NK-92 treated with Interleukin-12 subunit alpha and Interleukin-12 subunit beta, amount 100 ng/mL, for 24 hours (cell line): ENCODE results near the gene TSPEAR.
"Not testable (repeated sequence)": the region's sequence is repeated elsewhere in the genome, so short reads cannot be mapped to it uniquely, and the experiment has no call there.

ENCODE experiments used
- DNase-seq: peaks from one replicate; lab custom pipeline; 2025; lab: John Stamatoyannopoulos, UW

The TSPEAR gene

DNA sequence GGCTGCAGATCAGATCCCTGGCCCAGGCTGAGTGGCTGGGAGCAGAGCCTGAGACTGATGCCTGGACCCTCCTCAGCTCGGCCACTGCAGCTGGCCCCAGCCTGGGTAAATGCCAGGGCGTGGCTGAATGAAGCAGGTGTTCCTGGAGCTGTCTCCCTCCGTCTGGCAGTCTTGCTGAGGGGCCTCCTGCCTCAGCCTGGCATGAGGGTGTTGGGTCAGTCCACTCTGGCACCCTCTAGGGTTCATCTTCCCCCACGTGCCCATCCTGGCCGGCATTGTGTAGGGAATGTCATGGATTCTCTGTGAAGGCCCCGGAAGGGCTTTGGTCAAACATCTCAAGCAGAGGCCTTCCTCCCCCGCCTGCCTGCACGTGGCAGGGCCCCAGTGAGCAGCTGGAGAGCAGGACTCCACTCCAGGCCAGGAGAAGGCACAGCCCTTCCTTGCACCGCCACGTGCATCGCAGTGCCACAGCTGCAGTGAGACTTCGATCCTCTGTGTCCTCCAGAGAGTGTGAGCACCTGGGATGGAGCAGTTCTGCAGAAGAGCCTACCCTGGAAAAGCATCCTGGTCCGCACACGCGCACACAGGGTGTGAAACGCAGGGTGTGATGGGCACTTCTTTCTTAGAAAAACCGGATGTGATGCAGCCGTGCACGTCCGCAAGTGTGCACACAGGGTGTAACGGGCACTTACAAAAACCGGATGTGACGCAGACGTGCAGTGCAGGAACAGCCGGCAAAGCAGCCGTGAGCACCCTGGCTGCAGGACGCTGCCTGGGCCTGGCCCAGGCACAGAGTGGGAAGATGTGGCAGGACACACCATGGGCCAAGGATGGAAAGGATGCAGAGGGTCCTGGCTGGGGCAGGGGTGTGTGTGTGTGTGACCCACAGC is 142.5 kb downstream of the TSPEAR start:
- no peak for DNase-seq

GRCh38 chr21:44568261-44568660 is 143.1 kb downstream of the TSPEAR start:
- no peak for DNase-seq

- DNase-seq: no peak
Observed at GRCh38 chr21:44567481-44568171, 143.7 kb downstream of the TSPEAR start.

DNA sequence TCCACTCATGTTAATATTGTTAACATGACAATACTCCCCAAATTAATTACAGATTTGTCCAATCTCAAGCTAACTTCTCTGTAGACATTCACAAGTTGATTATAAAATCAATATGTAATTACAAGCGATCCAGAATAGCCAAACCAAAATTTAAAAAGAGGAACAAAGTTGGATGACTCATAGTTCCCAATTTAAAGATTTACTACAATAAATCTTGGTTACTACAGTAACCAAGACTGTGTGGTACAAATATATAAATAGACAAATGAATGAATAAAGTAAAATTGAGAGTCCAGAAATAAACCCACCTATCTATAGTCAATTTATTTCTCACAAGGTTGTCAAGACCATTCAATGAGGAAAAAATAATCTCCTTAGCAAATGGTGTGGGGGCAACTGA is 145.0 kb downstream of the TSPEAR start:
- no peak for DNase-seq

- no peak for DNase-seq
Observed at GRCh38 chr21:44564886-44565598, 146.3 kb downstream of the TSPEAR start.

DNA sequence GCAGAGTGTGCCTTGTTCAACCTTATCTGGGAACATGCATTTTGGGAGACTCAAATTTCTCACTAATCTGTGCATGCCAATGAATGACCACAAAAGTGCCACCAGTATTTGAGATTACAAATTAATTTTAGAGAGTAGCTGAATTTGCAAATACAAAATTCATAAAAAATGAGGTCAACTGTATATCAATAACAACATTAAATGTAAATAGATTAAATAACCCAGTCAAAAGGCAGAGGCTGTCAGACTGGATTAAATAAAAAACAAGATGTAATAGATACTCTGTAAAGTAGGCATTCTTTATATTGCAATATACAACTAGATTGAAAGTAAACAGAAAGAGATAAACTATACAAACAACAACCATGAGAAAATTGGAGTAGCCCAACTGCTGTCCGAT is 147.3 kb downstream of the TSPEAR start:
- DNase-seq: no peak

DNA sequence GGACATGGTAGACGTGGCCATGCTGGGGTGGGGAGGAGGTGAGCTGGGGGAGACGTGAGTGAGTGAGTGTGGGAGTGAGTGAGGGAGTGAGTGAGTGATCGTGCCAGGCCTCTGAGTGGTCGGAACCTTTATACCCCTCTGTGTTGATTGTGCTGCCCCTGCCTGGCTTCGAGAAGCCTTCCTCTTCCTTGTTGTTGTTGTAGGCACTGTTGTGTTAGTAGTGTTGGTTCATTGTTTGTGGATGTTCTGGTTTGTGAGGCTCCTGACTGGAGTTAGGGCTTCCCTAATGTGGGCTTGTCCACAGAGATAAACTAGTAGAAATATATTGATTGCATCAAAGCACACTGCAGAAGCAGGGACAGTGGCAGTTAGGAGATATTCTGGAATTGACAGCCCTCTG is 152.7 kb downstream of the TSPEAR start, which contains the start of gene KRTAP10-3:
Gene KRTAP10-3 (minus strand): TSS at position 101 of the 400 bp plus-strand sequence. CDS start 80 bp downstream, at position 21.
- no peak for DNase-seq

GRCh38 chr21:44558329-44558675 is 153.1 kb downstream of the TSPEAR start:
- not testable (repeated sequence) for DNase-seq

- DNase-seq: no peak
Observed at GRCh38 chr21:44557491-44558328, 153.7 kb downstream of the TSPEAR start.

- DNase-seq: no peak
Observed at GRCh38 chr21:44556879-44557278, 154.5 kb downstream of the TSPEAR start.

GRCh38 chr21:44555200-44555875 is 156.0 kb downstream of the TSPEAR start:
- DNase-seq: no peak

DNA sequence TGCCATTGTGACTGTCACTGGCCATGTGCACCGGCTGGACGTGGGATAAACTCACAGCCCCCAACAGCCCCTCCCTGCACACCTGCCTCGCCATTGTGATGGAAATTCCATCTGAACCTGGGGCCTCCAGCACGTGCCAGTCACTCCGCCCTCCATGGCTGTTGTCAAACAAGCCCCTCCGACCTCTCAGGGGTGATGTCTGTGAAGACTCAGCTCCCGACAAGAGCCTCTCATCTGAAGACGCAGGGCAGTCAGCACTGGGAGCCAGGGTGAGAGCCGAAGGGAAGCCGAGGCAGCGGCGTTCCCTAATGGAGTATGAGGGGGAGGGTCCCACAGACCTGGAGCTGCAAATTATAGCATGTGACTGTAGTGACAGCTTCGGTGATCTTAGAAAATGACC is 158.7 kb downstream of the TSPEAR start:
- no peak for DNase-seq

DNA sequence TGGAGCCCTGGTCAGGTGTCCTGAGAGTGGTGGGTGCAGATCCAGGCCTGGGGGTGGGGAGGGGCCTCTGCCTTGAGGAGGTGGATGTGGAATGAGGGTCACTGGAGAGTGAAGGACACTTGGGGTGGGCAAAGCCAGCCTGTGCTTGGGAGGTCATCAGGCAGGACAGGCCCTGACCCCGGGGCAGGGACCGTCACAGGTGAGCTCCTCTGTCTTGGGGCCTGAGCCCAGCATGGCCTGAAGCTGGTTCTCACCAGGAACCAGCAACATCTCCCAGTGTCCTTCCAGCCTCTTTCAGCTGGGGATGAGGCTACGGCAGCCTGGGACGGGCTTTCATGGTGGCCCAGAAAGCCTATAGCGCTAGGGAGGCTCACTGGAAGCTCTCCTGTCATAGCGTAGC is 159.2 kb downstream of the TSPEAR start:
- no peak for DNase-seq

GRCh38 chr21:44551340-44551961 is 159.9 kb downstream of the TSPEAR start, which contains the start of gene KRTAP10-2:
Gene KRTAP10-2, minus strand, starts transcription at chr21:44551505. Its CDS starts 47 bp downstream, at chr21:44551458.
- DNase-seq: no peak

- DNase-seq: no peak
Observed at GRCh38 chr21:44550807-44551206, 160.6 kb downstream of the TSPEAR start.

DNA sequence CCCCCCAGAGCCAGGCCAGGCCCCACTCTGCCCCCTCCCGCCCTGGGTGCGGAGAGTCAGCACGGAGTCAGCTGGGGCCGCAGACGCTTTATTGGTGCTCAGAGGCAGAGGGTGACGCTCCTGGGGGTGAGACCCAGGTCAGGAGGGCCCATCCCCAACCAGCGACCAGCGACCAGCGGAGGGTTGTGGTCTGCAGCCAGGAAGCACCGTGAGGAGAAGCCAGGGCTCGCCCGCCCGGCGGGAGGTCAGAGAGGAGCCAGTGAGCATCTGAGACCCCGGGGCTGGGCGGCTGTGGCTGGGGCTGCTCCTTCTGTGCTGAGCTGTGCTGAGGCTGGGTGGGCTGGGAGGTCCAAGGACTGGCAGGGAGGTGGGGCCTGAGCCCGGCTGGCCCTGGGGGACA is 161.1 kb downstream of the TSPEAR start:
- not testable (repeated sequence) for DNase-seq

DNA sequence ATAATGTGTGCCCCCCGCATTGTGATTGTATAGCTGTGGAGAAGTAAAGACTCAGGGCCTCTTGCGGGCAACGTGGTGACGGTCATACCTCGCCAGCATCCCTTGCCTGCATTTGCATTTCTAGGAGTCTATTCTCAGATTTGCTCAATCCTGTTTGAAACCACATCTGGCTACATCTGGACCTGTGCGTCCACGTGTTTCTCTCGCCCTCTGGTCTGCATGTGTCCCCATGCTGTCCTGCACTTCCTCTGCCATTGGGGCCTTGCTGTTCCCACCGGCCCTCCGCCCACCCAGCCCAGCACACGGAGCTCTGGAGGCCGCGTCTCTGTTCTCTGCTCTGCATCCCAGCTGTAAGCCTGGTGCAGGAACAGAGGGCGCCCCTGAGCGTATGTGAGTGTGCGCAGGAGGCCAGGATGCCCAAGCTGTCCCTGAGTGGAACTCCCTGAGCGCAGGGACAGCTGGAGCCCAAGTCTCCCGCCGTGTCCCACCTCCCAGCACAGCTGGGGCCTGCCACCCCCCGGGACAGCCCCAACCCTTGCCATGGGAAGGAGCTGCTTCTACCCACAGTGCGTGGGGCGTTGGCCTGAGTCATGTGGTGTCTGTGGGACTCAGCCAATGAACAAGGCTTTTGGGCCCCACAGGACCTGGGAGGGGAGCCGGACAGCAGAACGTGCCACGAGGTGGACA is 161.7 kb downstream of the TSPEAR start:
- no peak for DNase-seq

DNA sequence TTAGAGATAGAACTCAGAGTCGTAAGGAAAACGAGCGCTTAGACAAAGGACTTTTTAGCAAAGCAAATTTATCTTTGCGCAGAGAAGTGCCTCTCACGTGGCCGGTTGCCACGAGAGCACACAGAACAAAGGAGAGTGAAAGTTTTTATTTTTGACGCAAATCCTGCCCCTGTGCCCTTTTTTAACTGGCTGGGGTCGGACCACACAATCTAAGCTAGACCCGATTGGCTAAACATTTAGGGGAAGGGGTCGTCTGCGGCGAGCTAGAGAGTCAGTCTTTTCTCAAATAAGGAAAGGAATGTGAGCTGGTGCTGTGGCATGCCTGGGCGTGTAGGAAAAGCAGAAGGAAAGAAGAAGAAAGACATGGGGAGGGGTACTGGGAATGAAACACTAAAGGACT is 162.4 kb downstream of the TSPEAR start:
- no peak for DNase-seq

DNA sequence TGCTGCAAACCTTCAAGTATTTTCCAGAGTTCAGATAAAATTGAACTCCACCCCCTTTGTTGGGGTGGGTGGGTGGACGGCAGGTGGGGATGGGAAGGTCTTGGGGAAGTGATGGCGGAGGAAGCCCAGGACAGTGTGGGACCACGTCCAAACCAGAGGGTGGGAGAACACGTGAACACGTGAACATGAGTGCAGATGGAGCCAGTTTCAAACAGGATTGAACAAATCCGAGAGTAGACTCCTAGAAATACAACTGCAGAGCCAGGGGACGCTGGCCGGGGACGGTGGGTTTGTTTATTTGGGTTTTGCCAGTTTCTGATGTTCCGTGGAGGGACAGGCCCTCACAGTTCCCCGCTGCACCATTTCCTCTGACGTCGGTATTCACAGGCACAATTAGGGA is 163.0 kb downstream of the TSPEAR start:
- DNase-seq: no peak
